Neuronal stem cell (in vitro differentiated cells): ENCODE measurements around the gene SLC28A1.

Experiments
- DNase-seq: peaks from one replicate; pipeline ENCODE4 v3.0.0-alpha.2; 2013; ENCODE audit warnings: low spot score
- H2AFZ ChIP-seq: one replicate; pipeline ENCODE4 v1.6.1; 2013; ENCODE audit warnings: mild to moderate bottlenecking, low read length, inconsistent platforms
- H2AK5ac ChIP-seq: 2 replicates; pipeline ENCODE4 v1.6.1; 2013; ENCODE audit warnings: low read depth, mild to moderate bottlenecking, inconsistent platforms, low read length, moderate library complexity, mixed read lengths
- H2BK120ac ChIP-seq: 2 replicates; pipeline ENCODE4 v1.6.1; 2013; ENCODE audit warnings: low read depth, mild to moderate bottlenecking, inconsistent platforms, low read length, moderate library complexity, mixed read lengths
- H2BK12ac ChIP-seq: one replicate; pipeline ENCODE4 v1.6.1; 2013; ENCODE audit warnings: low read length, inconsistent platforms
- H2BK15ac ChIP-seq: 2 replicates; pipeline ENCODE4 v1.6.1; 2013; ENCODE audit warnings: mild to moderate bottlenecking, low read length, inconsistent platforms, mixed read lengths
- H2BK5ac ChIP-seq: one replicate; pipeline ENCODE4 v1.6.1; 2013; ENCODE audit warnings: inconsistent platforms, mild to moderate bottlenecking, low read length, moderate library complexity
- H3K14ac ChIP-seq: one replicate; pipeline ENCODE4 v1.6.1; 2013; ENCODE audit warnings: low read length, inconsistent platforms
- H3K18ac ChIP-seq: 2 replicates; pipeline ENCODE4 v1.6.1; 2013; ENCODE audit warnings: low read length, inconsistent platforms
- H3K23ac ChIP-seq: 2 replicates; pipeline ENCODE4 v1.6.1; 2013; ENCODE audit warnings: low read depth, mild to moderate bottlenecking, mixed read lengths, low read length, inconsistent platforms; ENCODE audit not compliant: poor library complexity
- H3K27ac ChIP-seq: replicated peaks from 3 replicates; pipeline ENCODE4 v1.5.1; 2013; ENCODE audit warnings: low read length, inconsistent platforms
- H3K27me3 ChIP-seq, 3 experiments: 2 replicates each; pipeline ENCODE4 v1.6.1; 2013; ENCODE audit warnings: low read length in 3 of 3, mild to moderate bottlenecking in 2 of 3, inconsistent platforms in 1 of 3, low read depth in 1 of 3, mixed read lengths in 1 of 3, moderate library complexity in 1 of 3; ENCODE audit not compliant: control insufficient read depth in 3 of 3, insufficient read depth in 3 of 3
- H3K36me3 ChIP-seq, 2 donors: replicated peaks in 1 of 2; 2 replicates each; pipeline ENCODE4 v1.6.1; 2013; ENCODE audit warnings: low read length in 2 of 2; ENCODE audit not compliant: control insufficient read depth in 2 of 2, insufficient read depth in 2 of 2
- H3K4ac ChIP-seq: 2 replicates; pipeline ENCODE4 v1.6.1; 2013; ENCODE audit warnings: inconsistent platforms, mild to moderate bottlenecking, low read length, moderate library complexity
- H3K4me1 ChIP-seq, 2 donors: 1 replicate in 1 of 2; 2 replicates in 1 of 2; pipeline ENCODE4 v1.6.1; 2013; ENCODE audit warnings: low read length in 2 of 2, low read depth in 1 of 2; ENCODE audit not compliant: control insufficient read depth in 2 of 2, insufficient read depth in 1 of 2
- H3K4me2 ChIP-seq: one replicate; pipeline ENCODE4 v1.6.1; 2013; ENCODE audit warnings: mild to moderate bottlenecking, low read length, inconsistent platforms; ENCODE audit not compliant: insufficient read depth, poor library complexity, severe bottlenecking
- H3K4me3 ChIP-seq, 2 donors: 2 replicates each; pipeline ENCODE4 v1.5.1; 2013; ENCODE audit warnings: low read length in 2 of 2, mild to moderate bottlenecking in 2 of 2, inconsistent platforms in 1 of 2, moderate library complexity in 1 of 2
- H3K79me1 ChIP-seq: one replicate; pipeline ENCODE4 v1.6.1; 2013; ENCODE audit warnings: low read depth, mild to moderate bottlenecking, inconsistent platforms, low read length, moderate library complexity
- H3K9ac ChIP-seq: one replicate; pipeline ENCODE4 v1.6.1; 2013; ENCODE audit warnings: mild to moderate bottlenecking, low read depth, low read length, inconsistent platforms; ENCODE audit not compliant: poor library complexity
- H3K9me3 ChIP-seq, 2 donors: replicated peaks in 1 of 2; 2 replicates each; pipeline versions ENCODE3 to v1.6.1; 2013; ENCODE audit warnings: low read length in 2 of 2, mild to moderate bottlenecking in 2 of 2, inconsistent platforms in 1 of 2, low read depth in 1 of 2, mixed read lengths in 1 of 2, moderate library complexity in 1 of 2; ENCODE audit not compliant: control insufficient read depth in 2 of 2, insufficient read depth in 1 of 2
- H4K8ac ChIP-seq: one replicate; pipeline ENCODE4 v1.6.1; 2013; ENCODE audit warnings: low read depth, mild to moderate bottlenecking, inconsistent platforms, low read length, moderate library complexity
- H4K91ac ChIP-seq: one replicate; pipeline ENCODE4 v1.6.1; 2013; ENCODE audit warnings: low read length, low read depth, mild to moderate bottlenecking, inconsistent platforms; ENCODE audit not compliant: poor library complexity
- WGBS, 2 donors: extraction: QIAGEN DNeasy Blood & Tissue Kit; methylation state at CpG; one replicate each; pipeline ENCODE4 v1.1.7; 2013; ENCODE audit warnings: missing lambda C conversion rate in 2 of 2, mixed read lengths in 1 of 2; ENCODE audit not compliant: insufficient read length in 2 of 2, insufficient replicate concordance in 1 of 2; ENCODE audit errors: extremely low coverage in 2 of 2; 5-methylcytosine and 5-hydroxymethylcytosine counted together

The SLC28A1 gene

DNA sequence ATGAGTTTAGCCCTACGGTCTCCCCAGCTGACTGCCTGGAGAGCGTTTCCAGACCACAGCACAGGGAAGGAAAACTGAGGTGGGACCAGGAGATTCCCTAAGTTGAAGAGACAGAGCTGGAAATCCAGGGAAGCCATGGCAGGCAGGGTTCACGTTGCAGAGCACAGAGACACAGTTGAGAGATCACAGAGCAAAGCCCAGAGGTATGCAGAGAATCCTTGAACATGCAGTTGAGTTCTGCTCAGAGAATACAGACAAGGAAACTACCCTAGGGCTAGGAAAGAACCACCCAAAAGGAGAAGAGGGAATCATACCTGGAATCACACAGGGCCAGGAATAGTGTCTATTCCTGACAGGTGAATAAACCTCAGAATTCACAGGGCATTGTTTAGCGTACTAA lies 14.3 kb downstream of the SLC28A1 start:
- no CpG with 5 or more reads among the region's 4 CpGs for WGBS, 2 donors
- Histone ChIP-seq H2BK12ac (no peak overlapping the region), H3K23ac (no peak overlapping the region)

DNA sequence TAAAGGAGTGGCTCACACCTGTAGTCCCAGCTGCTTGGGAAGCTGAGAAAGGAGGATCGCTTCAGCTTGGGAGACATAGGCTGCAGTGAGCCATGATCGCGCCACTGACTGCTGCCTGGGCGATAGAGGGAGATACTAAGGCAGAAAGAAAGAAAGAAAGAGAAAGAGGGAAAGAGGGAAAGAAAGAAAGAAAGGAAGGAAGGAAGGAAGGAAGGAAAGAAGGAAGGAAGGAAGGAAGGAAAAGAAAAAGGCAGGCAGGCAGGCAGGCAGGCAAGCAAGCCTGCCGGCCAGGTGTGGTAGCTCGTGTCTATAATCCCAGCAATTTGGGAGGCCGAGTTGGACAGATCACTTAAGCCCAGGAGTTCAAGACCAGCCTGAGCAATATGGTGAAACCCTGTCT lies 15.3 kb downstream of the SLC28A1 start:
- no CpG with 5 or more reads among the region's 7 CpGs for WGBS, 2 donors

More for the DNA sequence above, 14.3 kb downstream of the SLC28A1 start:
- Histone ChIP-seq H3K9me3 (peaks cover 0 to 5% of the 10 kb centered on the region in 2 donors), H2BK5ac (no peak overlapping the region), H2BK15ac (no peak overlapping the region), H3K36me3 (no peaks in the 10 kb centered on the region), H4K8ac (no peak overlapping the region), H2AFZ (no peak overlapping the region), H2AK5ac (no peak overlapping the region), H3K4ac (no peak overlapping the region), H3K27ac (no peak overlapping the region), H4K91ac (no peak overlapping the region), H3K79me1 (no peaks in the 10 kb centered on the region), H2BK120ac (no peak overlapping the region), H3K27me3 (no peaks in the 10 kb centered on the region), H3K18ac (no peak overlapping the region), H3K4me2 (no peak overlapping the region), H3K4me1 (no peaks in the 10 kb centered on the region), H3K4me3 (no peak overlapping the region), H3K9ac (no peak overlapping the region), H3K14ac (no peak overlapping the region)
- no peak for DNase-seq

DNA sequence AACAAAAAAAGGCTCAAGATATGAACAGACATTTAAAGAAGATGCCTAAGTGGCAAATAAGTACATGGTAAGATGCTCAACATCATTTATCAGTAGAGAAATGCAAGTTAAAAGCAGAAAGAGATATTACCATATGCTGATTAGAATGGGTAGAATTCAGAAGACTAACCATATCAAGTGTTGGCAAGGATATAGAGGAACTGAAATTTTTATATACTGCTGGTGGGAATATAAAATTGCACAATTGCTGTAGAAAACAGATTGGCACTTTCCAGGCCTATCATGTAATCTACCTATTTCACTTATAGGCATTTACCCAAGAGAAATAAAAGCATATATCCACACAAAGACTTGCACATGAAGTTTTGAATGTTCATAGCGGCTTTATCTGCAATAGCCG lies 17.1 kb downstream of the SLC28A1 start:
- H3K4me2 ChIP-seq, result no peak overlapping the region
- WGBS, 2 donors, result no CpG with 5 or more reads among the region's 2 CpGs
- H2AFZ ChIP-seq, result no peak overlapping the region
- no peak overlapping the region for H2BK120ac ChIP-seq
- no peaks in the 10 kb centered on the region for H3K79me1 ChIP-seq
- H3K4me1 ChIP-seq, result no peaks in the 10 kb centered on the region
- no peak overlapping the region for H3K18ac ChIP-seq
- no peak overlapping the region for H3K23ac ChIP-seq
- H2BK15ac ChIP-seq, result no peak overlapping the region
- H3K27me3 ChIP-seq, result no peaks in the 10 kb centered on the region
- H3K9me3 ChIP-seq, result peaks cover 0 to 5% of the 10 kb centered on the region in 2 donors
- no peak overlapping the region for H4K8ac ChIP-seq
- H3K36me3 ChIP-seq, result no peaks in the 10 kb centered on the region
- H3K9ac ChIP-seq, result no peak overlapping the region
- H2BK5ac ChIP-seq, result no peak overlapping the region
- no peak overlapping the region for H4K91ac ChIP-seq
- no peak overlapping the region for H3K27ac ChIP-seq
- no peak overlapping the region for H3K14ac ChIP-seq
- H3K4me3 ChIP-seq, result no peak overlapping the region
- DNase-seq, result no peak
- H3K4ac ChIP-seq, result no peak overlapping the region
- no peak overlapping the region for H2BK12ac ChIP-seq
- no peak overlapping the region for H2AK5ac ChIP-seq

More for the DNA sequence above, 15.3 kb downstream of the SLC28A1 start:
- Histone ChIP-seq H3K27ac (no peak overlapping the region), H2BK15ac (no peak overlapping the region), H4K91ac (no peak overlapping the region), H3K14ac (no peak overlapping the region), H3K23ac (no peak overlapping the region), H3K4me1 (no peaks in the 10 kb centered on the region), H2AK5ac (no peak overlapping the region), H3K18ac (no peak overlapping the region), H2BK12ac (no peak overlapping the region), H3K79me1 (no peaks in the 10 kb centered on the region), H3K4ac (no peak overlapping the region), H3K4me2 (no peak overlapping the region), H3K9me3 (peaks cover 0 to 5% of the 10 kb centered on the region in 2 donors), H3K9ac (no peak overlapping the region), H3K36me3 (no peaks in the 10 kb centered on the region), H2AFZ (no peak overlapping the region), H4K8ac (no peak overlapping the region), H3K4me3 (no peak overlapping the region), H2BK120ac (no peak overlapping the region), H2BK5ac (no peak overlapping the region), H3K27me3 (no peaks in the 10 kb centered on the region)
- DNase-seq, result no peak

DNA sequence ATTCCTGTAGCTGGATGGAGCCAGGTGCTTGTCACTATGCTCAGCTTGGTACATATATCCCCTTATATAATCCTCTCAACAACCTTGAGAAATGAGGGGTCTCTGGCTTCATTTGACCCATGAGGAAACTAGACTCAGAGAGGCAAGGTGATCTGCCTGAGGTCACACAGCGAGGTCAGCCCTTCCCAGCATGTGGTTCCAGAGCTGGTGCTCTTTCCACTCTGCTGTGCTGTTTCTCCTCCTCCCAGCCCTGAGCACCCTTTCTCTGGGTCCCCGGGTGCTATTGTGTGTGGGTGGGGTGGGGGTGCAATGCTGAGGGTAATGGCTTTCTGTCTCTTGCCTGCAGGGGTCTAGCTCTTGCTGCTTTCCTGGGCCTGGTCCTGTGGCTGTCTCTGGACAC lies 19.3 kb downstream of the SLC28A1 start:
- no peaks in the 10 kb centered on the region for H3K27me3 ChIP-seq
- no peak overlapping the region for H3K23ac ChIP-seq
- no peak overlapping the region for H3K4me2 ChIP-seq
- H4K91ac ChIP-seq, result no peak overlapping the region
- H2AK5ac ChIP-seq, result peak overlapping the region; percentile 25
- peak overlapping the region; percentile 6 for H2BK5ac ChIP-seq
- H3K4ac ChIP-seq, result no peak overlapping the region
- peaks cover 0 to 5% of the 10 kb centered on the region in 2 donors for H3K9me3 ChIP-seq
- H3K36me3 ChIP-seq, result no peaks in the 10 kb centered on the region
- H2BK15ac ChIP-seq, result no peak overlapping the region
- no peak overlapping the region for H2BK120ac ChIP-seq
- no peak for DNase-seq
- no peak overlapping the region for H3K27ac ChIP-seq
- H3K79me1 ChIP-seq, result no peaks in the 10 kb centered on the region
- no peak overlapping the region for H4K8ac ChIP-seq
- WGBS, 2 donors, result no CpG with 5 or more reads among the region's 2 CpGs
- H3K4me1 ChIP-seq, result no peaks in the 10 kb centered on the region
- no peak overlapping the region for H3K4me3 ChIP-seq
- H3K18ac ChIP-seq, result peak overlapping the region; percentile 18
- no peak overlapping the region for H2BK12ac ChIP-seq
- no peak overlapping the region for H3K14ac ChIP-seq
- H2AFZ ChIP-seq, result no peak overlapping the region
- H3K9ac ChIP-seq, result no peak overlapping the region
